GM21723 (cell line): ENCODE results near the gene SUSD2.
"Not testable (repeated sequence)": the region's sequence is repeated elsewhere in the genome, so short reads cannot be mapped to it uniquely, and the experiment has no call there.

Experiments
- ATAC-seq: cut with Tn5 transposase; IDR thresholded peaks from one replicate; pipeline ENCODE4 v1.9.1; 2021; ENCODE audit warnings: mild to moderate bottlenecking, moderate library complexity; ENCODE audit not compliant: unreplicated experiment

SUSD2 gene

GRCh38 chr22:24209687-24210086 lies 28.4 kb downstream of the SUSD2 start:
- ATAC-seq = no peak

GRCh38 chr22:24210409-24210808 lies 29.1 kb downstream of the SUSD2 start:
- ATAC-seq = not testable (repeated sequence)

DNA sequence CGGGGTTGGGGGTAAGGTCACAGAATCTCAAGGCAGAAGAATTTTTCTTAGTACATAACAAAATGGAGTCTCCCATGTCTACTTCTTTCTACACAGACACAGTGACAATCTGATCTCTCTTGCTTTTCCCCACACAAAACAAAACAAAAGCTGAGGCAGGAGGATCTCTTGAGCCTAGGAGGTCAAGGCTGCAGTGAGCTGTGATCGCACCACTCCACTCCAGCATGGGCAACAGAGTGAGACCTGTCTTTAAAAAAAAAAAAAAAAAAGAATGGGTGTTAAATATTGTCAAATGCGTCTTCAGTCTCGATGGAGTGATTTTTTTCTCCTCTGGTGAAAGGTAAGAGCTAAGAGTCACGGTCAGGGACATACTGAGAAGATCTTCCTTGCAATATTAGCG lies 30.4 kb downstream of the SUSD2 start:
- ATAC-seq = not testable (repeated sequence)

DNA sequence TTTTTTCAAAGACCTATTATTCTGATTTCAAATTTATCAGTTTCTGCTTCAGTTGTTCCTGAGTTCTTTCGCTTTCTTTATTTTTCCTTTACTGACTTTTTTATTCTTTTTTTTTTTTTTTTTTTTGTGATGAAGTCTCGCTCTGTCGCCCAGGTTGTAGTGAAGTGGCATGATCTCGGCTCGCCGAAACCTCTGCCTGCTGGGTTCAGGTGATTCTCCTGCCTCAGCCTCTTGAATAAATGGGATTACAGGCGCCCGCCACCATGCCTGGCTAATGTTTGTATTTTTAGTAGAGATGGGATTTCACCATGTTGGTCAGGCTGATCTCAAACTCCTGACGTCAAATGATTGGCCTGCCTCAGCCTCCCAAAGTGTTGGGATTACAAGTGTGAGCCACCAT lies 31.8 kb downstream of the SUSD2 start:
- not testable (repeated sequence) for ATAC-seq

DNA sequence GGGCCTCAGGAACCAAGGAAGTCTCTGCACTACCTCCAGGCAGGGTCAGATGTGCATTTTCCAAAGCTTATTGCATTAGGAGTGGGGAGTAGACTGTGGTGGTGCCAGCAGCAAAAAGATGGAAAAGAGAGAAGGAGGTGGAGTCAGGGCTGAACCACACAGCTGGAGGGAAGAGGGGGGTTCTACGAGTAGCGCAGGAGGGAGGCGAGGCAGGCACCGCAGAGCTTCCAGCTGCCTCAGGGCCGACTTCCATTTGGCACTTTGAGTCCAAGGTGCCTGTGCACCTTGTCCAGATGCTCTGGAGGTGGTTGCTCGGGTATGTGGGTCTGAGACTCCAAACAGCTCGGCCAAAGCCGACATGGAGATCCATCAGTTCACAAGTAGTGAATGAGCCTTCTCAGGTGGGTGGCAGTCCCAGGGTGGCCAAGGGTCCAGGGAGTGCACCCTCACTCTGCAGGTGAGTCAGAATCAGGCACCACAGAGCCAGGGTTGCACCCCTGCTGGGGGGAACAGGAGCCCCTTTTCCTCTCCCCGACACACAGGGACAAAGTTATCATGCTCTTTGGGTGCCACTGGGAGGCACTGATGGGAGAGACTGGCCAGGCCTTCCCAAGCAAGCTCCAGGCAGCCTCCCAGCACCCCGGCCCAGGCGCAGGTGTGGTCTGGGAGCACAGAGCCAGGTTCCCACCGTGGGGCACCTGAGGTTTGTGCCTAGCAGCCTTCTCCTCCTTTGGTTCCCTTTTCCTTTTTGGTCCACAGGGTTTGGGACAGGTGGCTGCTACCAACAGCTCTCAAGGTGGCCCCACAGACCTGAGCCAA lies 33.4 kb downstream of the SUSD2 start:
- no peak for ATAC-seq

GRCh38 chr22:24216541-24217209 lies 35.4 kb downstream of the SUSD2 start:
- ATAC-seq = no peak

GRCh38 chr22:24217384-24217783 lies 36.1 kb downstream of the SUSD2 start:
- ATAC-seq = no peak

DNA sequence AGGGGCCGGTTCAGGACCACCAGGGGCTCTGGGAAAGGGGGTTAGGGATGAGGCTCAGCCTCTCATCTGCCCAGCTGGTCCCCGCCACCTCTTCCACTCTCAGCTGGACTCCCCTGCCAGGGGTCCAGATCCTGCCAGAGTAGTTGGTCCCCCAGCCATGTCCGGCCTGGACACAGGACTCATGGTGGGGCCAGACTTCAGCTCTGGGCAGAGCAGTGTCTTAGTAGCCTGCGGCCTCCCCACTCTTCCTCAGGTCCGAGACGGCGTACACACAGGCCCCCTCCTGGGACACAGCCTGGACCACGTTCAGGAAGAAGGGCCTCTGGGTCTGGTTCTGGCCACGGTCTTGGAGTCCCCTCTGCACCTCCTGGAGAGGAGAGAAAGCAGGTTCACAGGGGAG lies 38.5 kb downstream of the SUSD2 start:
- no peak for ATAC-seq

DNA sequence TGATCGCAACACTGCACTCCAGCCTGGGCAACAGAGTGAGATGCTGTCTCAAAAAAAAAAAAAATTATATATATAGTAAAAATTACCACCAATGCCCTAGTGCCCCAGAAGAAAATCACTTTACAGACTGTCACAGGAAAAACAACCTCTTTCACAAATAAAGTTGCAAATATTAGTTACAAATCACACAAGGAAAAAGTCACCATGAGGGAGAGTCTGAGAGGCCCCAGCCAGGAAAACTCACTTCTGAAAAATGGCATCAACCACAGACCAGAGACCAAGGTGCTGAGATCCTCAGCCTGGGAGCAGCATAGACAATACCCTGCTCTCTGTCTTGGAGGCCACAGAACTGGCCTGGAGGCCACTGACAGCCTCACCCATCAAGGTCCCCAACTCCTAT lies 43.2 kb downstream of the SUSD2 start:
- no peak for ATAC-seq

DNA sequence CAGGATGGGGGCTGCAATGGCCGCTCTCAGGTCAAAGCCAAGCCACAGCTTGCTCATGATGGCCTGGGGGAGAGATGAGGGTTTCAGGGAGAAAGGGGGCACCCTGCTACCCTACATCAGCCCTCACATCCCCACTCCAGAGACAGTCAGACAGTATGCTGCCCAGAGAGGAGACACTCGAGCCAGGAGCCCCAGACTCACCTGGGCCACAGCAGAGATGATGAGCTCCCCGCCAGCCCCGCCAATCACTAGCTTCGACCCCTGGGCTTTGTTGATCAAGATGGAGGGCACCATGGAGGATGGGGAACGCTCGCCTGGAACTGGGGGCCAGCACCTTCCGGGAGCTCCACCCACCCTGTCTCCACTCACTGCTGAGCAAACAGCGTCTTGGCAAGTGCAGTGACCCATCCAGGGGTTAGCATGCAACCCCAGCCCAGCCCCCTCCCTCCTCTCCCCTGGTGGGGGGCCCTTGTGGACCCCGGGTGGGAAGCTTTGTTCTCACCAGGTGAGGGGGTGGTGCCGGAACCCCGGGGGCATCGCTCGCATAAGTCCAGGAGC lies 43.8 kb downstream of the SUSD2 start:
- ATAC-seq = no peak

GRCh38 chr22:24225951-24226350 lies 44.7 kb downstream of the SUSD2 start:
- ATAC-seq = no peak

GRCh38 chr22:24230911-24231656 lies 49.8 kb downstream of the SUSD2 start:
- ATAC-seq = no peak

DNA sequence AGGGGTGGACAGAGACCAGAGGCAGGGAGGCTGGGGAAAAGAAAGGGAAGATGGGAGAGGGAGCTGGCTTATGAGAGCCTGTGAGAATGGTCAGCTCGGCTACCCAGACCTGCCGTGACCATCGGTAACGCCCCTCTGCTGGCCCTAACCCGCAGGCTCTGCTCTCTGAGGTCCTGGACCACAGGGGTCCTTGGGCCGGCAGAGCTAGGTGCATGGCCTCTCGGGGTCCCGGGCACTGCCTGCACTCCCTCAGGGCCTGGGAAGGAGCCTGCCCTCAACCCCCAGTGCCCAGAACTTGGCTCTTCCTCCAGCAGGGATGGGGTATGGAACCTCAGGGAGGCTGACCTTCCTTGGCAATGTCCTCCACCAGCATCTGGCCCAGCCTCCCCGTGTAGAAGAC lies 50.4 kb downstream of the SUSD2 start:
- no peak for ATAC-seq

DNA sequence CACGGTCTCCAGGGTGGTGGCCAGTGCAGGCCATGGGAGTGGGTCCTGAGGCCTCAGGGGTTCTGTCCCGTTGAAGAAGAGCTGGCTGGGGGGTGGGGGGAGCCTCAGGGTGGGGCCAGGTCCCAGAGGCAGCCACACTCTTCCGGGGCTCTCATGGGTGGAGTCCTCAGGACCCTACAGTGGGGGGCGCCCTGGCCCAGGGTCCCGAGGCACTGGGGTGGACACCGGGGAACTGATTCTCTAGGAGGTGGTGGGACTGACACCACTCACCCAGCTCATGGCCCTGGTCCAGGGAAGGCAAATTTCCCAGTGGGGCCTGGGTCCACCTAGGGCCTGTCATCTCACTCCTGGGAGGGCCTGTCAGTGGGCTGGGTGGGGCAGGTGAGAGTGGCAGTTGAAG lies 50.8 kb downstream of the SUSD2 start:
- ATAC-seq = no peak

GRCh38 chr22:24232725-24233124 lies 51.4 kb downstream of the SUSD2 start:
- ATAC-seq = no peak

DNA sequence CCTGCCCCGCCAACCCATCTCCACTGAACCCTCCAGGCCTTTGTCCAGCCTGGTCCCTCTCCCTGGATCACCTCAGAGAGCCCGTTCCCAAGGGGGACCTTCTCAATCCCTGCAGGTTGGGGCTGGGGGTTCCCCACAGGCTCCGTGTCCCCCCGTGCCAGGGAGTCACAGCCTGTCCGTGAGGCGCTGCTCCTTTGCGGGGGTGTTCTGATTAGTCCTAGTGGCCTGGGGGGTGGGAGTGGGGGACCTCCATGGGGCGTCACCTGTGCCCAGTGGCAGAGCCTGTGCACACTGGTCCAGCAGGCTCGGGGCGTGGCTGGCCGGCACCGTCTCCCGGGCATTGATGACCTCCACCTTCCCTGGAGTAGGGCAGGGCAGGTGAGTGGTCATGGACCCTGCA lies 51.9 kb downstream of the SUSD2 start:
- no peak for ATAC-seq

DNA sequence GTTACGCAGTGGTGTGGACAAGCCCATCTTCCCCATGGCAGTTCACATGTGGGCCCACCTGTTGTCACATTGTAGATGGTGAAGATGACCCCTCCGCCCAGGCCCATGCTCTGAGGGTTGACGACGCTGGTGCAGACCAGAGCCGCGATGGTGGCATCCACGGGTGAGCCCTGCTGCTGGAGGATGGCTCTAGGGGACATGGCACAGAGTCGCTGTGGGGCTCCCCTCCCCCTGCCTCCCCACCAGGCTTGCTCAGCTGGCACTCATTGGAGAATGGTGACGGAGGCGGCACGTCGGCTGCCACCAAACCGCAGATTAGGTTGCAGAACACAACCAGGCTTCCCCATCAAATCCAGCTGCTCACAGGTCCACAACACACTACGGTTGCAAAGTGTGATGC lies 52.5 kb downstream of the SUSD2 start:
- ATAC-seq = no peak

GRCh38 chr22:24235315-24235714 lies 54.0 kb downstream of the SUSD2 start:
- no peak for ATAC-seq

DNA sequence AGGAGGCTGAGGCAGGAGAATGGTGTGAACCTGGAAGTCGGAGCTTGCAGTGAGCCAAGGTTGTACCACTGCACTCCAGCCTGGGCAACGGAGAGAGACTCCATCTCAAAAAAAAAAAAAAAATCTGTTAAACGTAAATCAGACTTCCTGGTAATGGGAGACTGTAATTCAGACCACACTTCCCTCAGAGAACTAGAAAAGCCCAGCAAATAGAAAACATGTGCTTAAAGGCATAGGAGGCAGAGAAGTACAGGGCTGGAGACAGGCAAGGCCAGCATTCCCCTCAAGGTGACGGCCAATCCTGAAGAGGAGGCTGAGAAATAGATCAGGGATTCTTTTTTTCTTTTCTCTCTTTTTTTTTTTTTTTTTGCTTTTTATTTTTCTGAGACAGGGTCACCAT lies 55.4 kb downstream of the SUSD2 start:
- ATAC-seq = no peak

- ATAC-seq = not testable (repeated sequence)
Observed at GRCh38 chr22:24238101-24238694, 56.9 kb downstream of the SUSD2 start.
